Measurements from ENCODE around the gene CTBP1. TPM values are rescaled to one million over a fixed set of nuclear protein-coding genes. Genes with fewer than 3 reads are reported as not detected.

CTBP1 gene
- total and polyA plus RNA-seq, 2 of the 8 experiments (the other 6 are each of a cell fraction or from before 2014, with no cell fraction given), result 128 to 185 TPM

GRCh38 chr4:1164956-1165545 lies 83.9 kb downstream of the CTBP1 start:
- Histone ChIP-seq H3K36me3 (ENCODE audit: control insufficient read depth in 2 of 4, insufficient read depth in 4 of 4, low read length in 3 of 4) (no peaks in the 10 kb centered on the region), H3K27me3 (replicated peaks in 1 of 4; ENCODE audit: control insufficient read depth in 3 of 4, extremely low read depth in 1 of 4, insufficient read depth in 3 of 4, low read length in 3 of 4) (peaks cover 17 to 29% (median 26%) of the 10 kb centered on the region in 4 experiments), H3K4me1 (replicated peaks in 1 of 4; ENCODE audit: control insufficient read depth in 3 of 4, insufficient read depth in 4 of 4, low read length in 3 of 4) (peaks cover 0 to 2% (median 0%) of the 10 kb centered on the region in 4 experiments; a peak in 1 of 7 replicates), H3K79me1 (ENCODE audit: low read depth, low read length) (no peaks in the 10 kb centered on the region), H2AK5ac (ENCODE audit: low read depth, low read length) (no peak overlapping the region), H2BK12ac (ENCODE audit: low read depth, low read length) (no peak overlapping the region), H3K4me3 (ENCODE audit: extremely low read depth in 1 of 4, insufficient read depth in 2 of 4, low read depth in 3 of 4, low read length in 4 of 4) (no peak overlapping the region), H3K18ac (ENCODE audit: extremely low read depth, low read length) (no peak overlapping the region), H3K9ac (replicated peaks in 1 of 4; ENCODE audit: extremely low read depth in 1 of 4, low read depth in 3 of 4, low read length in 3 of 4) (no peak overlapping the region), H4K91ac (replicated peaks; ENCODE audit: insufficient read length, low read length) (no peak overlapping the region), H3K56ac (replicated peaks; ENCODE audit: insufficient read length, low read depth, low read length) (no peak overlapping the region), H3K4ac (replicated peaks; ENCODE audit: insufficient read length, low read depth, low read length) (no peak overlapping the region), H3K27ac (ENCODE audit: low read depth, low read length) (no peak overlapping the region), H2AFZ (ENCODE audit: low read length) (no peak overlapping the region), H4K8ac (ENCODE audit: extremely low read depth, insufficient read depth, low read length) (no peak overlapping the region), H3K14ac (ENCODE audit: insufficient read length) (no peak overlapping the region), H3K4me2 (ENCODE audit: insufficient read depth in 1 of 2, low read depth in 2 of 2, low read length in 2 of 2) (no peak overlapping the region), H3K79me2 (ENCODE audit: control insufficient read depth in 1 of 2, insufficient read depth in 2 of 2, low read length in 2 of 2) (no peaks in the 10 kb centered on the region), H4K20me1 (replicated peaks in 1 of 2; ENCODE audit: control insufficient read depth in 1 of 2, insufficient read depth in 2 of 2, low read length in 2 of 2) (peaks cover 2 to 13% of the 10 kb centered on the region in 2 experiments), H2BK120ac (replicated peaks; ENCODE audit: low read depth, low read length) (no peak overlapping the region), H3K23ac (ENCODE audit: insufficient read length) (no peak overlapping the region), H2BK20ac (ENCODE audit: low read length) (no peak overlapping the region), H2BK15ac (ENCODE audit: low read length) (no peak overlapping the region), H3K9me3 (ENCODE audit: insufficient read depth in 2 of 2, low read depth in 1 of 2, low read length in 1 of 2) (no peaks in the 10 kb centered on the region; a peak in 1 of 4 replicates), H4K5ac (ENCODE audit: insufficient read length, low read depth, low read length) (no peak overlapping the region), H2BK5ac (ENCODE audit: low read depth, low read length) (no peak overlapping the region), H3K23me2 (ENCODE audit: low read depth, low read length) (peaks cover 4% of the 10 kb centered on the region; the same call in 1 of the 2 replicates)
- no peak for DNase-seq (ENCODE audit: low read depth in 1 of 2, low spot score in 2 of 2)
- CTCF ChIA-PET (ENCODE audit: partially characterized antibody), result interaction anchor here (1.3 kb wide), 1 partner anchor 13 kb away, joined by 4 read pairs; no protein-coding TSS in a partner anchor
- WGBS, 2 experiments (ENCODE audit: extremely low coverage in 1 of 2, insufficient coverage in 1 of 2, insufficient read length in 1 of 2, insufficient replicate concordance in 2 of 2, low coverage in 1 of 2, low lambda C conversion rate in 2 of 2, missing lambda C conversion rate in 1 of 2), result 85% methylated on average over 13 of the region's 13 CpGs; no CpG with 5 or more reads in 1 of the 2 experiments
- no peak for FAIRE-seq
- POLR2A ChIA-PET (ENCODE audit: partially characterized antibody), result interaction anchor here (0.7 kb wide), 1 partner anchor 86 kb away, joined by 3 read pairs; no protein-coding TSS in a partner anchor
- TF ChIP-seq PHF8 (conservative IDR thresholded peaks at IDR 0.05; ENCODE audit: low read depth, low read length) (no peak), SRF (IDR thresholded peaks at IDR 0.05; ENCODE audit: low read depth, low read length) (no peak), USF2 (IDR thresholded peaks at IDR 0.05; ENCODE audit: low read length) (no peak), SIRT6 (IDR thresholded peaks at IDR 0.05; ENCODE audit: low read length) (no peak), KDM4A (IDR thresholded peaks at IDR 0.05; ENCODE audit: low read depth, low read length, severe bottlenecking) (no peak), GTF2F1 (IDR thresholded peaks at IDR 0.05; ENCODE audit: borderline replicate concordance, low read depth, low read length) (no peak), TBP (IDR thresholded peaks at IDR 0.05; ENCODE audit: low read depth, low read length) (no peak), BRCA1 (IDR thresholded peaks at IDR 0.05; ENCODE audit: low read depth, low read length) (no peak), ASH2L (IDR thresholded peaks at IDR 0.05; ENCODE audit: low read length) (no peak), NANOG (IDR thresholded peaks at IDR 0.05; ENCODE audit: insufficient read depth, low read depth, low read length, poor library complexity, severe bottlenecking) (no peak), CBX8 (IDR thresholded peaks at IDR 0.05; ENCODE audit: borderline replicate concordance, low read depth, low read length) (no peak), KDM5A (IDR thresholded peaks at IDR 0.05; ENCODE audit: low read length) (no peak), CBX5 (IDR thresholded peaks at IDR 0.05; ENCODE audit: low read depth, low read length) (no peak)
